ENCODE results near the gene SIK3.

DNA sequence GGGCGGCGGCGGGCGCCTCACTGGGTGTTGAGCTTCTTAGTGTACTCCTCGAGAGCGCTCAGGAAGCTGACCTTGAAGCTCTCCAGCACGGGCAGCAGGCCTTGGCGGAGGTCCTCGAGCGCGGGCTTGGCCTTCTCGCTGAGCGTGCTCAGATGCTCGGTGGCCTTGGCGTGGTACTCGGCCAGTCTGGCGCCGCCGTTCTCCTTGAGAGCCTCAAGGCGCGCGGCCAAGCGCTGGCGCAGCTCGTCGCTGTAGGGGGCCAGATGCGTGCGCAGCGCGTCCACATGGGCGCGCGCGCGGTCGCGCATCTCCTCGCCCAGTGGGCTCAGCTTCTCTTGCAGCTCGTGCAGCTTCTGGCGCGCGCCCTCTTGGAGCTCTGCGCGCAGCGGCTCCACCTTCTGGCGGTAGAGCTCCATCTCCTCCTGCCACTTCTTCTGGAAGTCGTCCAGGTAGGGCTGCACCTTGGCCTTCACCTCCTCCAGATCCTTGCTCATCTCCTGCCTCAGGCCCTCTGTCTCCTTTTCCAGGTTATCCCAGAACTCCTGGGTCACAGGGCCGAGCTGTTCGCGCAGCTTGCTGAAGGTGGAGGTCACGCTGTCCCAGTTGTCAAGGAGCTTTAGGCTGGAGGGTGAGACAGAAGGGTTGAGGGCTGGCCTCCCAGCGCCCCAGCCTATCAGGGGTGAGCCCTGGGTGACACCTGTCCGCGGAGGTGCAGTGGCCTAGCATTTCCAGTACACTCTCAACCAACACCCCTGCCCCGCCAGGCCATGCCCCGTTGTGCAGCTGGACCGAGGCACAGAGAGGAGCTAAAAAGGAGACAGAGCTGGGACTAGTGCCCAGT, 262.2 kb downstream of the SIK3 start:
- TF ChIP-seq, protein P1, sequence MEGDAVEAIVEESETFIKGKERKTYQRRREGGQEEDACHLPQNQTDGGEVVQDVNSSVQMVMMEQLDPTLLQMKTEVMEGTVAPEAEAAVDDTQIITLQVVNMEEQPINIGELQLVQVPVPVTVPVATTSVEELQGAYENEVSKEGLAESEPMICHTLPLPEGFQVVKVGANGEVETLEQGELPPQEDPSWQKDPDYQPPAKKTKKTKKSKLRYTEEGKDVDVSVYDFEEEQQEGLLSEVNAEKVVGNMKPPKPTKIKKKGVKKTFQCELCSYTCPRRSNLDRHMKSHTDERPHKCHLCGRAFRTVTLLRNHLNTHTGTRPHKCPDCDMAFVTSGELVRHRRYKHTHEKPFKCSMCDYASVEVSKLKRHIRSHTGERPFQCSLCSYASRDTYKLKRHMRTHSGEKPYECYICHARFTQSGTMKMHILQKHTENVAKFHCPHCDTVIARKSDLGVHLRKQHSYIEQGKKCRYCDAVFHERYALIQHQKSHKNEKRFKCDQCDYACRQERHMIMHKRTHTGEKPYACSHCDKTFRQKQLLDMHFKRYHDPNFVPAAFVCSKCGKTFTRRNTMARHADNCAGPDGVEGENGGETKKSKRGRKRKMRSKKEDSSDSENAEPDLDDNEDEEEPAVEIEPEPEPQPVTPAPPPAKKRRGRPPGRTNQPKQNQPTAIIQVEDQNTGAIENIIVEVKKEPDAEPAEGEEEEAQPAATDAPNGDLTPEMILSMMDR (conservative IDR thresholded peaks at IDR 0.05; ENCODE audit: low read depth, low read length), result peak; percentile 88
- TF ChIP-seq EZH2 (IDR thresholded peaks at IDR 0.05; ENCODE audit: low read length, unreplicated experiment), result no peak
